Mammary epithelial cell (primary cell): Measurements from ENCODE around the gene PLA2G4B.

Experiments
- EZH2 ChIP-seq: IDR thresholded peaks from 2 replicates; pipeline ENCODE4 v1.6.1; 2012; ENCODE audit warnings: low read length, inconsistent platforms, borderline replicate concordance
- TF ChIP-seq, protein P1 (sequence below), 2 donors: IDR thresholded peaks in 1 of 2; conservative IDR thresholded peaks in 1 of 2; 2 replicates each; pipeline ENCODE4 v1.5.1; 2011 to 2012; ENCODE audit warnings: inconsistent platforms in 2 of 2, low read length in 2 of 2, mild to moderate bottlenecking in 2 of 2, control low read depth in 1 of 2, low read depth in 1 of 2; ENCODE audit not compliant: insufficient read depth in 1 of 2; ENCODE audit errors: extremely low read depth in 1 of 2

GRCh38 chr15:41789236-41789635, 49.4 kb upstream of the PLA2G4B start:
- TF ChIP-seq, protein P1, sequence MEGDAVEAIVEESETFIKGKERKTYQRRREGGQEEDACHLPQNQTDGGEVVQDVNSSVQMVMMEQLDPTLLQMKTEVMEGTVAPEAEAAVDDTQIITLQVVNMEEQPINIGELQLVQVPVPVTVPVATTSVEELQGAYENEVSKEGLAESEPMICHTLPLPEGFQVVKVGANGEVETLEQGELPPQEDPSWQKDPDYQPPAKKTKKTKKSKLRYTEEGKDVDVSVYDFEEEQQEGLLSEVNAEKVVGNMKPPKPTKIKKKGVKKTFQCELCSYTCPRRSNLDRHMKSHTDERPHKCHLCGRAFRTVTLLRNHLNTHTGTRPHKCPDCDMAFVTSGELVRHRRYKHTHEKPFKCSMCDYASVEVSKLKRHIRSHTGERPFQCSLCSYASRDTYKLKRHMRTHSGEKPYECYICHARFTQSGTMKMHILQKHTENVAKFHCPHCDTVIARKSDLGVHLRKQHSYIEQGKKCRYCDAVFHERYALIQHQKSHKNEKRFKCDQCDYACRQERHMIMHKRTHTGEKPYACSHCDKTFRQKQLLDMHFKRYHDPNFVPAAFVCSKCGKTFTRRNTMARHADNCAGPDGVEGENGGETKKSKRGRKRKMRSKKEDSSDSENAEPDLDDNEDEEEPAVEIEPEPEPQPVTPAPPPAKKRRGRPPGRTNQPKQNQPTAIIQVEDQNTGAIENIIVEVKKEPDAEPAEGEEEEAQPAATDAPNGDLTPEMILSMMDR (conservative IDR thresholded peaks at IDR 0.05 in 1 of 2, IDR thresholded peaks at IDR 0.05 in 1 of 2; ENCODE audit: extremely low read depth in 1 of 2, insufficient read depth in 1 of 2, low read depth in 1 of 2, low read length in 2 of 2), result no peak
- TF ChIP-seq EZH2, result no peak
